GM23338 (cell line): ENCODE data around the gene DMRT1. TPM values are rescaled to one million over a fixed set of nuclear protein-coding genes. Genes with fewer than 3 reads are reported as not detected.

Experiments
- ATAC-seq: fragments of 200-7000 bp; cut with Tn5 transposase; 3 replicates; pipeline ENCODE4 v1.9.1; 2020
- DNase-seq: peaks from one replicate; pipeline ENCODE4 v3.0.0-alpha.2; 2015; ENCODE audit warnings: low spot score
- H2AFZ ChIP-seq: fragments of 200-600 bp; sonication (generic); 2 replicates; pipeline ENCODE4 v1.8.0; 2016; ENCODE audit warnings: antibody characterized with exemption, mild to moderate bottlenecking, moderate library complexity
- H3F3A ChIP-seq: fragments of 200-600 bp; sonication (generic); replicated peaks from 2 replicates; pipeline ENCODE4 v1.8.0; 2017; ENCODE audit warnings: antibody characterized with exemption, mixed run types, low read depth
- H3K27ac ChIP-seq: fragments of 200-600 bp; sonication (generic); 2 replicates; pipeline ENCODE4 v1.6.1; 2016; ENCODE audit warnings: low read depth
- H3K27me3 ChIP-seq: fragments of 200-600 bp; sonication (generic); 2 replicates; pipeline ENCODE4 v1.8.0; 2016; ENCODE audit warnings: mild to moderate bottlenecking, mixed run types, moderate library complexity; ENCODE audit not compliant: insufficient read depth
- H3K36me3 ChIP-seq: fragments of 200-600 bp; sonication (generic); 2 replicates; pipeline ENCODE4 v1.8.0; 2016; ENCODE audit warnings: mild to moderate bottlenecking; ENCODE audit not compliant: insufficient read depth
- H3K4me1 ChIP-seq: fragments of 200-600 bp; sonication (generic); 2 replicates; pipeline ENCODE4 v1.8.0; 2016; ENCODE audit warnings: mild to moderate bottlenecking, moderate library complexity; ENCODE audit not compliant: insufficient read depth
- H3K4me2 ChIP-seq: fragments of 200-600 bp; sonication (generic); 2 replicates; pipeline ENCODE4 v1.7.1; 2017; ENCODE audit warnings: mixed run types
- H3K4me3 ChIP-seq: fragments of 200-600 bp; sonication (generic); 2 replicates; pipeline ENCODE4 v1.6.1; 2016; ENCODE audit warnings: mixed run types
- H3K79me2 ChIP-seq: fragments of 200-600 bp; sonication (generic); replicated peaks from 2 replicates; pipeline ENCODE4 v1.8.0; 2017; ENCODE audit warnings: mild to moderate bottlenecking; ENCODE audit not compliant: insufficient read depth
- H3K9me2 ChIP-seq: fragments of 200-600 bp; sonication (generic); 2 replicates; pipeline ENCODE4 v1.8.0; 2017; ENCODE audit not compliant: insufficient read depth
- H4K20me1 ChIP-seq: fragments of 200-600 bp; sonication (generic); replicated peaks from 2 replicates; pipeline ENCODE4 v1.8.0; 2017; ENCODE audit warnings: mild to moderate bottlenecking; ENCODE audit not compliant: insufficient read depth
- H3K27ac Mint-ChIP-seq: 2 replicates; pipeline ENCODE4 v1.8.0; 2020; ENCODE audit warnings: inconsistent platforms, mild to moderate bottlenecking, moderate library complexity, mixed read lengths
- H3K27me3 Mint-ChIP-seq: 3 replicates; pipeline ENCODE4 v1.8.0; 2022; ENCODE audit warnings: low read depth, mild to moderate bottlenecking, moderate library complexity, mixed read lengths, inconsistent platforms; ENCODE audit not compliant: insufficient read depth, poor library complexity
- H3K36me3 Mint-ChIP-seq: 3 replicates; pipeline ENCODE4 v1.8.0; 2021; ENCODE audit warnings: low read depth, mild to moderate bottlenecking, inconsistent platforms, moderate library complexity, mixed read lengths
- H3K4me1 Mint-ChIP-seq: 3 replicates; pipeline ENCODE4 v1.8.0; 2020; ENCODE audit warnings: mild to moderate bottlenecking, inconsistent platforms, mixed read lengths
- H3K4me3 Mint-ChIP-seq: 3 replicates; pipeline ENCODE4 v1.8.0; 2021; ENCODE audit warnings: moderate library complexity, mild to moderate bottlenecking, inconsistent platforms, mixed read lengths
- H3K9me3 Mint-ChIP-seq: 3 replicates; pipeline ENCODE4 v1.8.0; 2020; ENCODE audit warnings: moderate library complexity, mild to moderate bottlenecking, inconsistent platforms, mixed read lengths
- CTCF ChIP-seq, 2 experiments: fragments of 200-600 bp in 1 of 2; sonication (generic) in 1 of 2; conservative IDR thresholded peaks; 2 replicates each; pipeline versions ENCODE4 v1.5.1 to v1.6.1; 2016 to 2017; ENCODE audit warnings: antibody characterized with exemption in 2 of 2, low read depth in 2 of 2, mild to moderate bottlenecking in 2 of 2, moderate library complexity in 1 of 2
- ETS1 ChIP-seq: IDR thresholded peaks from 2 replicates; pipeline ENCODE4 v1.6.1; 2016; ENCODE audit warnings: antibody characterized with exemption
- EZH2 ChIP-seq: fragments of 200-600 bp; sonication (generic); IDR thresholded peaks from one replicate; pipeline ENCODE4 v1.8.0; 2017; ENCODE audit warnings: antibody characterized with exemption, mild to moderate bottlenecking, low read depth; ENCODE audit not compliant: unreplicated experiment
- EZH2phosphoT487 ChIP-seq: fragments of 200-600 bp; sonication (generic); IDR thresholded peaks from one replicate; pipeline ENCODE4 v1.8.1; 2018; ENCODE audit warnings: antibody characterized with exemption; ENCODE audit not compliant: unreplicated experiment
- JUNB ChIP-seq: IDR thresholded peaks from one replicate; pipeline ENCODE4 v1.6.1; 2016; ENCODE audit warnings: antibody characterized with exemption; ENCODE audit not compliant: unreplicated experiment
- ZNF114 ChIP-seq: fragments of 250-450 bp; sonication (Bioruptor Pico); IDR thresholded peaks from 2 replicates; pipeline ENCODE4 v1.5.0; 2020; ENCODE audit warnings: mild to moderate bottlenecking, moderate library complexity
- ZNF462 ChIP-seq: fragments of 250-450 bp; sonication (Bioruptor Pico); IDR thresholded peaks from 2 replicates; pipeline ENCODE4 v1.5.0; 2020; ENCODE audit warnings: mild to moderate bottlenecking, moderate library complexity
- polyA plus RNA-seq: library from polyadenylated mRNA; unstranded; fragments of >200 nt; fragmentation: Nextera tagmentation; extraction: Ambion mirVana; gene quantifications from 2 replicates; pipeline ENCODE4 v1.2.1, GENCODE V29; 2016
- total RNA-seq: library from RNA; depleted of rRNA; stranded (reverse); fragments of >200 nt; shearing (Covaris generic); gene quantifications from 2 replicates; pipeline ENCODE4 v1.2.3, GENCODE V29; 2014

Gene DMRT1
- total and polyA plus RNA-seq, 2 experiments from 2014 or later: not detected

- TF ChIP-seq ZNF462: no peak
- no peak for TF ChIP-seq ZNF114 (CRISPR knock-in tag)
- TF ChIP-seq EZH2: no peak
- no peak for TF ChIP-seq ETS1
- TF ChIP-seq JUNB: no peak
These were observed 7.9 kb downstream of the DMRT1 start (continued) for GRCh38 chr9:849431-849830.

- H3K9me2 ChIP-seq: no peaks in the 10 kb centered on the region
- Mint-ChIP-seq H3K36me3 (no peaks in the 10 kb centered on the region), H3K27ac (no peak overlapping the region), H3K9me3 (no peaks in the 10 kb centered on the region; the same call in 2 of the 3 replicates), H3K27me3 (no peaks in the 10 kb centered on the region), H3K4me1 (peaks cover 4% of the 10 kb centered on the region), H3K4me3 (no peak overlapping the region)
- no peak overlapping the region for H3K27ac ChIP-seq
- no peaks in the 10 kb centered on the region for H3F3A ChIP-seq
- no peak overlapping the region for H2AFZ ChIP-seq
- no peaks in the 10 kb centered on the region for H3K36me3 ChIP-seq
- H3K79me2 ChIP-seq: no peaks in the 10 kb centered on the region
- ATAC-seq (no peak), DNase-seq (no peak)
- H4K20me1 ChIP-seq: peaks cover 7% of the 10 kb centered on the region; the same call in 1 of the 2 replicates
- peaks cover 15% of the 10 kb centered on the region for H3K27me3 ChIP-seq
- TF ChIP-seq EZH2phosphoT487 (no peak), CTCF (conservative IDR thresholded peaks at IDR 0.05; ENCODE audit: low read depth in 2 of 2) (no peak)
- no peak overlapping the region for H3K4me3 ChIP-seq
- no peak overlapping the region for H3K4me2 ChIP-seq
- peaks cover 4% of the 10 kb centered on the region for H3K4me1 ChIP-seq
These were observed 11.0 kb downstream of the DMRT1 start for GRCh38 chr9:852539-852938.
